MCF 10A (cell line): ENCODE measurements around the gene ABCB10. TPM values are rescaled to one million over a fixed set of nuclear protein-coding genes. Genes with fewer than 3 reads are reported as not detected.

Experiments
- BruUV-seq: library from RNA; stranded (reverse); fragments of 400-500 nt; replicated peaks from 2 replicates; lab custom pipeline; 2021; lab: Mats Ljungman, UMichigan
- CTCF ChIA-PET: fragments of 300-600 bp; sonication (Branson Sonifier 250); formaldehyde crosslinking; extraction: SDS; loops from one replicate; lab custom pipeline; 2021; ENCODE audit warnings: antibody characterized with exemption, inconsistent platforms; lab: Yijun Ruan, JAX
- POLR2A ChIA-PET: fragments of 300-600, 350-650 bp; sonication (Branson Sonifier 250); formaldehyde crosslinking; extraction: SDS; loops from one replicate; lab custom pipeline; 2020; ENCODE audit warnings: antibody characterized with exemption, inconsistent platforms; lab: Yijun Ruan, JAX
- DNase-seq: peaks from one replicate; pipeline ENCODE4 v3.0.0-alpha.2; 2018; ENCODE audit not compliant: unreplicated experiment
- H3K27ac Mint-ChIP-seq: one replicate; pipeline ENCODE4 v1.8.0; 2022; ENCODE audit warnings: mild to moderate bottlenecking, low read depth, mixed read lengths; ENCODE audit not compliant: unreplicated experiment
- H3K27me3 Mint-ChIP-seq: one replicate; pipeline ENCODE4 v1.8.0; 2022; ENCODE audit warnings: mixed read lengths; ENCODE audit not compliant: insufficient read depth, unreplicated experiment
- H3K36me3 Mint-ChIP-seq: one replicate; pipeline ENCODE4 v1.8.0; 2022; ENCODE audit warnings: mild to moderate bottlenecking, moderate library complexity, mixed read lengths; ENCODE audit not compliant: insufficient read depth, unreplicated experiment
- H3K4me1 Mint-ChIP-seq: one replicate; pipeline ENCODE4 v1.8.0; 2022; ENCODE audit warnings: mixed read lengths; ENCODE audit not compliant: insufficient read depth, unreplicated experiment
- H3K4me3 Mint-ChIP-seq: one replicate; pipeline ENCODE4 v1.8.0; 2022; ENCODE audit warnings: mild to moderate bottlenecking, moderate library complexity, mixed read lengths; ENCODE audit not compliant: unreplicated experiment
- H3K9me3 Mint-ChIP-seq: one replicate; pipeline ENCODE4 v1.8.0; 2022; ENCODE audit warnings: mixed read lengths; ENCODE audit not compliant: unreplicated experiment
- CTCF ChIP-seq: fragments of 200-600 bp; IDR thresholded peaks from one replicate; pipeline ENCODE4 v1.8.0; 2022; ENCODE audit warnings: antibody characterized with exemption, mild to moderate bottlenecking; ENCODE audit not compliant: unreplicated experiment
- intact Hi-C: fragments of 100-400 bp; cut with micrococcal nuclease; formaldehyde crosslinking; loops from 2 replicates; pipeline ENCODE4 v1.14.1; 2022
- total RNA-seq: library from RNA; stranded (reverse); gene quantifications from 2 replicates; pipeline ENCODE4 v1.2.3, GENCODE V29; 2022

The ABCB10 gene
- total RNA-seq, 1 experiment from 2014 or later, result 34.8 TPM

GRCh38 chr1:229581485-229581884, 23.0 kb upstream of the ABCB10 start:
- no peaks in the 10 kb centered on the region for H3K9me3 Mint-ChIP-seq
- intact Hi-C loops, result loop anchor here (5.0 kb wide), 1 partner anchor 731 kb away; no protein-coding TSS in a partner anchor
- peaks cover 11% of the 10 kb centered on the region for H3K4me1 Mint-ChIP-seq
- no peaks in the 10 kb centered on the region for H3K27me3 Mint-ChIP-seq
- no peak for TF ChIP-seq CTCF
- no peak for DNase-seq
- CTCF ChIA-PET, result interaction anchor here (0.6 to 3.4 kb wide), 2 partner anchors 11 to 23 kb away, joined by 4 to 14 read pairs; partner anchors contain the start of gene ABCB10
- H3K36me3 Mint-ChIP-seq, result no peaks in the 10 kb centered on the region
- H3K4me3 Mint-ChIP-seq, result no peak overlapping the region
- BruUV-seq, result no TSS peak
- POLR2A ChIA-PET, result interaction anchor here (0.9 to 6.4 kb wide), 7 partner anchors 13 to 44 kb away, joined by 3 to 61 read pairs (median 5); partner anchors contain the start of genes ABCB10, TAF5L and URB2
- no peak overlapping the region for H3K27ac Mint-ChIP-seq

- DNase-seq, result peak; percentile 38
- TF ChIP-seq CTCF, result no peak
- intact Hi-C loops, result loop anchor here (10.0 kb wide), 1 partner anchor 506 kb away; no protein-coding TSS in a partner anchor
- Mint-ChIP-seq H3K36me3 (no peaks in the 10 kb centered on the region), H3K9me3 (no peaks in the 10 kb centered on the region), H3K4me1 (peaks cover 11% of the 10 kb centered on the region), H3K27ac (no peak overlapping the region), H3K27me3 (no peaks in the 10 kb centered on the region), H3K4me3 (no peak overlapping the region)
- ChIA-PET POLR2A (interaction anchor here (0.9 to 6.4 kb wide), 9 partner anchors 9 to 46 kb away, joined by 3 to 61 read pairs (median 4); partner anchors contain the start of genes ABCB10, TAF5L and URB2), CTCF (interaction anchor here (0.6 to 1.6 kb wide), 9 partner anchors 9 to 1173 kb away, joined by 3 to 6 read pairs (median 4); partner anchors contain the start of gene ABCB10)
- no TSS peak for BruUV-seq
These were observed 20.7 kb upstream of the ABCB10 start for GRCh38 chr1:229579059-229579673.

- POLR2A ChIA-PET, result interaction anchor here (0.9 to 6.4 kb wide), 8 partner anchors 8 to 47 kb away, joined by 3 to 61 read pairs (median 4); partner anchors contain the start of genes ABCB10, TAF5L and URB2
- BruUV-seq, result no TSS peak
- CTCF ChIA-PET, result interaction anchor here (0.6 to 1.6 kb wide), 7 partner anchors 8 to 1174 kb away, joined by 3 to 6 read pairs (median 4); partner anchors contain the start of gene ABCB10
- Mint-ChIP-seq H3K36me3 (no peaks in the 10 kb centered on the region), H3K27ac (no peak overlapping the region), H3K4me1 (peaks cover 11% of the 10 kb centered on the region), H3K27me3 (no peaks in the 10 kb centered on the region), H3K4me3 (no peak overlapping the region), H3K9me3 (no peaks in the 10 kb centered on the region)
- TF ChIP-seq CTCF, result no peak
- intact Hi-C loops, result loop anchor here (10.0 kb wide), 1 partner anchor 506 kb away; no protein-coding TSS in a partner anchor
- no peak for DNase-seq
These were observed 19.9 kb upstream of the ABCB10 start for GRCh38 chr1:229578168-229579058.
